Mesendoderm (in vitro differentiated cells): ENCODE data around the gene ATP8A2.

Experiments used
- DNase-seq: peaks from one replicate; pipeline ENCODE4 v3.0.0; 2013
- H2AK5ac ChIP-seq: 2 replicates; pipeline ENCODE4 v1.6.1; 2013; ENCODE audit warnings: low read length, inconsistent platforms
- H2BK120ac ChIP-seq: 2 replicates; pipeline ENCODE4 v1.6.1; 2013; ENCODE audit warnings: low read depth, mild to moderate bottlenecking, low read length, moderate library complexity, mixed read lengths
- H2BK15ac ChIP-seq: replicated peaks from 2 replicates; pipeline ENCODE4 v1.6.1; 2013; ENCODE audit warnings: low read depth, mild to moderate bottlenecking, moderate library complexity
- H2BK5ac ChIP-seq: 2 replicates; pipeline ENCODE4 v1.6.1; 2013; ENCODE audit warnings: low read length, inconsistent platforms
- H3K18ac ChIP-seq: 2 replicates; pipeline ENCODE4 v1.6.1; 2013; ENCODE audit warnings: mild to moderate bottlenecking, low read length, mixed read lengths
- H3K23ac ChIP-seq: one replicate; pipeline ENCODE4 v1.6.1; 2013; ENCODE audit warnings: low read length
- H3K27ac ChIP-seq: 2 replicates; pipeline ENCODE4 v1.5.1; 2013; ENCODE audit warnings: low read depth, mild to moderate bottlenecking, inconsistent platforms, low read length, moderate library complexity
- H3K27me3 ChIP-seq: 2 replicates; pipeline ENCODE4 v1.6.1; 2013; ENCODE audit warnings: low read length, control low read depth, mild to moderate bottlenecking, inconsistent platforms; ENCODE audit not compliant: insufficient read depth, poor library complexity
- H3K36me3 ChIP-seq: 2 replicates; pipeline ENCODE4 v1.6.1; 2013; ENCODE audit warnings: low read length, inconsistent platforms; ENCODE audit not compliant: control insufficient read depth, insufficient read depth
- H3K4ac ChIP-seq: one replicate; pipeline ENCODE4 v1.6.1; 2013; ENCODE audit warnings: low read depth, mild to moderate bottlenecking, low read length, moderate library complexity
- H3K4me1 ChIP-seq: 2 replicates; pipeline ENCODE4 v1.6.1; 2013; ENCODE audit warnings: low read depth, low read length, inconsistent platforms; ENCODE audit not compliant: control insufficient read depth
- H3K4me2 ChIP-seq: 2 replicates; pipeline ENCODE4 v1.6.1; 2013; ENCODE audit warnings: low read length
- H3K4me3 ChIP-seq: 2 replicates; pipeline ENCODE4 v1.5.1; 2013; ENCODE audit warnings: mild to moderate bottlenecking, low read length
- H3K56ac ChIP-seq: one replicate; pipeline ENCODE4 v1.6.1; 2013; ENCODE audit warnings: low read length
- H3K79me1 ChIP-seq: 2 replicates; pipeline ENCODE4 v1.6.1; 2013; ENCODE audit warnings: low read length, inconsistent platforms
- H3K79me2 ChIP-seq: 2 replicates; pipeline ENCODE4 v1.6.1; 2013; ENCODE audit warnings: mild to moderate bottlenecking, low read length; ENCODE audit not compliant: control insufficient read depth, insufficient read depth
- H3K9ac ChIP-seq: 2 replicates; pipeline ENCODE4 v1.6.1; 2013; ENCODE audit warnings: low read length, inconsistent platforms
- H4K5ac ChIP-seq: one replicate; pipeline ENCODE4 v1.6.1; 2013; ENCODE audit warnings: low read length
- H4K8ac ChIP-seq: one replicate; pipeline ENCODE4 v1.6.1; 2013; ENCODE audit warnings: low read depth, mild to moderate bottlenecking, control low read depth, low read length, moderate library complexity
- WGBS: extraction: QIAGEN DNeasy Blood & Tissue Kit; methylation state at CpG from one replicate; pipeline ENCODE4 v1.1.7; 2013; ENCODE audit warnings: low lambda C conversion rate, missing lambda C conversion rate; ENCODE audit not compliant: insufficient coverage; ENCODE audit errors: extremely low coverage; 5-methylcytosine and 5-hydroxymethylcytosine counted together

Gene ATP8A2

DNA sequence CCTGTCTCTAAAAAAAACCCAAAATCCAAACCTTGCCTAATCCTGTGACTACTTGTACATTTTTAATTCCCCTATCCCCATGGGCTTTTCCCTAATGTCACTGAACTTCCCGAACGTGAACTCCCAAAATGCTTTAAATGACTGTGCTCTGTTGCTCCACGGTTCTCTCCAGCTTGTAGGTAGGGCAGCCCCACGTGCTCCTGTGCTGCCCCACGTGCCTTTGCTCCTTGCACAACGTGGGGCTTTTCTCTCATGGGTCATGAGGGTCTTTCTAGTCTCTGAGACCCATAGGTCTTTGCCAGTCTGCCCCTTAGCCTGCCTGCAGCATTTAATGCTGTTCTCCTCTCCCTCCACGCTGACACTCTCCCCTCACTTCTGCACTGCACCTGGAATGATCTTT, 558.0 kb downstream of the ATP8A2 start:
- Histone ChIP-seq H3K4me2 (no peak overlapping the region), H3K79me1 (no peaks in the 10 kb centered on the region), H3K56ac (no peak overlapping the region), H4K5ac (no peak overlapping the region), H3K79me2 (no peaks in the 10 kb centered on the region), H3K36me3 (no peaks in the 10 kb centered on the region), H3K27ac (no peak overlapping the region), H3K9ac (no peak overlapping the region), H3K4ac (no peak overlapping the region), H3K18ac (no peak overlapping the region), H3K23ac (no peak overlapping the region), H3K27me3 (no peaks in the 10 kb centered on the region), H2AK5ac (no peak overlapping the region), H3K4me3 (no peak overlapping the region), H2BK120ac (no peak overlapping the region), H3K4me1 (no peaks in the 10 kb centered on the region), H2BK5ac (no peak overlapping the region), H4K8ac (no peak overlapping the region), H2BK15ac (no peak overlapping the region)
- DNase-seq: no peak
- WGBS: no CpG with 5 or more reads among the region's 7 CpGs

DNA sequence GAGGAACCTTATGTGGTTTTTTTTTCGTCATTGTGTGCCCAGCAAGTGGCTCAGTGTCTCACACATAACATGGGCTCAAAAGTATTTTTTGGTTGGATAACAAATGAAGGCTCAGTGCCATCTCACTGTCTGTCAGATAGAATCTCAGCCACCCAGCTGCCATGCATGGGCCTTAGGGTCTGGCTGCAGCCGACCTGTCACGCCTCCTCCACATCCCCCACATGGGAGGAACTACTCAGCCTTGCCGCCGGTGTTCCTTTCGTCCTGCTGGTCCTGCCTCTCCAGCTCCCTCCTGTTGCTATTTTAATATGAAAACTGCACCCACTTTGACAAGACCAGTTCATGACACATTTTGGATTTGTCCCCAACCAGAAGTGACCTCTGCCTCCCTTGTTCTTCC, 558.9 kb downstream of the ATP8A2 start:
- H4K5ac ChIP-seq: no peak overlapping the region
- H3K23ac ChIP-seq: no peak overlapping the region
- no peaks in the 10 kb centered on the region for H3K79me1 ChIP-seq
- H2BK120ac ChIP-seq: no peak overlapping the region
- H3K36me3 ChIP-seq: no peaks in the 10 kb centered on the region
- H2BK5ac ChIP-seq: no peak overlapping the region
- H3K4me1 ChIP-seq: no peaks in the 10 kb centered on the region
- H4K8ac ChIP-seq: no peak overlapping the region
- no peak overlapping the region for H3K4ac ChIP-seq
- H3K18ac ChIP-seq: no peak overlapping the region
- no peak overlapping the region for H2AK5ac ChIP-seq
- H3K9ac ChIP-seq: no peak overlapping the region
- H3K27me3 ChIP-seq: no peaks in the 10 kb centered on the region
- H3K27ac ChIP-seq: no peak overlapping the region
- H2BK15ac ChIP-seq: no peak overlapping the region
- no peaks in the 10 kb centered on the region for H3K79me2 ChIP-seq
- no peak overlapping the region for H3K4me2 ChIP-seq
- DNase-seq: no peak
- no peak overlapping the region for H3K4me3 ChIP-seq
- H3K56ac ChIP-seq: no peak overlapping the region
- no CpG with 5 or more reads among the region's 6 CpGs for WGBS

DNA sequence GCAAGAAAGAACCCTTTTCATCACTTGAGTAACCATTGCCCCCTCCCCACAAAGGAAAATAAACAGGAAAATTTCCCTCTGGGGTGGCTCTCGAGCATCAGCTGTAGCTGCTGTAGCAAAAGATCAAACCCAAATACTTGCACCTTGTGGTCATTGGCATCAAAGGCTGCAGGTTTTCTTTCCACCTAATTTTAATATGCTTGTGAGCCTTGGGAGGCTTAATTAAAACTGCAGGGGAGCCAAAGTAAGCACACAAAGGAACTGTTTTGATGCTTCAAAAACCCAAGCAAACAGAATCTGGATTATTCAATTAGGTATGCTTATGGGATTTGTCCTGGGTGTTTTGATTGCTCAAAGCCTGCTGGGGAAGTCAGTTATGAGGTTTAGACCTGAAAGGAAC, 560.6 kb downstream of the ATP8A2 start:
- WGBS: no CpG with 5 or more reads among the region's 1 CpG
- Histone ChIP-seq H3K4me3 (no peak overlapping the region), H3K56ac (no peak overlapping the region), H4K8ac (no peak overlapping the region), H3K23ac (no peak overlapping the region), H3K27ac (no peak overlapping the region), H4K5ac (no peak overlapping the region), H2BK15ac (no peak overlapping the region), H2BK120ac (no peak overlapping the region), H2AK5ac (no peak overlapping the region), H3K4me2 (no peak overlapping the region), H3K27me3 (no peaks in the 10 kb centered on the region), H3K9ac (no peak overlapping the region), H3K36me3 (no peaks in the 10 kb centered on the region), H3K18ac (no peak overlapping the region), H3K4ac (no peak overlapping the region), H2BK5ac (no peak overlapping the region), H3K79me2 (no peaks in the 10 kb centered on the region), H3K4me1 (no peaks in the 10 kb centered on the region), H3K79me1 (no peaks in the 10 kb centered on the region)
- DNase-seq: no peak

DNA sequence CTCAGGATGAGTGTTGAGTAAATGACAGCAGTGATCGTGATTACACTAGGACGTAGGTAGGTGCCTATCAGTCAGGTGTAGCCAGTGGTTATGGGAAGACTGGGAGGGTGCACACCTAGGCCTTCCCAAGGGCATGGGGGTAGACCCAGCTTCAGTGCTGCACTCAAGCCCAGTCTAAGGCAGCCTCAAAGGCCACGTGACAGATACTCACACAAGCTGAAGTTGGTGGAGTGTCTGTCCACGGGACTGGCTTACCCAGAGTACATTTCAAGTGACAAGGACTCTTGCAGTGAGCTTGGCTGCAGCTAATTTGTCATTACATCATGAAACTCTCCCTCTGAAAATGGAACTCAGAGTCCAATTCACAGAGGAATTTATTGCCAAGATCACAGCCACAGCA, 561.7 kb downstream of the ATP8A2 start:
- Histone ChIP-seq H3K79me1 (no peaks in the 10 kb centered on the region), H3K4me2 (no peak overlapping the region), H3K4me1 (no peaks in the 10 kb centered on the region), H2BK5ac (no peak overlapping the region), H4K8ac (no peak overlapping the region), H2BK120ac (no peak overlapping the region), H3K4me3 (no peak overlapping the region), H3K79me2 (no peaks in the 10 kb centered on the region), H3K9ac (no peak overlapping the region), H3K27me3 (no peaks in the 10 kb centered on the region), H2BK15ac (no peak overlapping the region), H3K56ac (no peak overlapping the region), H2AK5ac (no peak overlapping the region), H3K4ac (no peak overlapping the region), H4K5ac (no peak overlapping the region), H3K18ac (no peak overlapping the region), H3K23ac (no peak overlapping the region), H3K36me3 (no peaks in the 10 kb centered on the region), H3K27ac (no peak overlapping the region)
- no CpG with 5 or more reads among the region's 4 CpGs for WGBS
- DNase-seq: no peak

DNA sequence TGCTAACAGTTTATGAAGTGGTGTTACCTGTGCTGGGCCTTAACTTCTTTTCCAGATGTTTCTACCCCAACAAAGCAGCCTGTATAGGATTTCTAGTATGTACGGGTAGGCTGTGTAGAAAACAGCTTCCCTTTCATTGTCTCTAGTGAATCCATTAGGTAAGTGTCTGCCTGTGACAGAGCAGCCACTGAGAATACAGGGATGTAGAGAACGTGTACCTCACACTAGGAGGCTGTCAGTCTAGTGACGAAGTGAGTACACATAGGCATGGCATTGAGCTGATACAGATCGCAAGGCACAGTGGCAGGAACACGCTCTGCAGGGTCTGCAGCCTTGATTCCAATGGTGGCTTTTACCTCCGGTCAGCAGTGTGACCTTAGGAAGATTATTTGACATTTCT, 562.4 kb downstream of the ATP8A2 start:
- no peaks in the 10 kb centered on the region for H3K4me1 ChIP-seq
- no peak overlapping the region for H3K23ac ChIP-seq
- H2BK5ac ChIP-seq: no peak overlapping the region
- H2BK120ac ChIP-seq: no peak overlapping the region
- H3K79me2 ChIP-seq: no peaks in the 10 kb centered on the region
- no peak overlapping the region for H2BK15ac ChIP-seq
- no peak overlapping the region for H3K56ac ChIP-seq
- no peaks in the 10 kb centered on the region for H3K36me3 ChIP-seq
- no peak overlapping the region for H4K8ac ChIP-seq
- DNase-seq: no peak
- no peak overlapping the region for H3K4ac ChIP-seq
- no peaks in the 10 kb centered on the region for H3K27me3 ChIP-seq
- no peak overlapping the region for H3K18ac ChIP-seq
- no CpG with 5 or more reads among the region's 6 CpGs for WGBS
- H3K9ac ChIP-seq: no peak overlapping the region
- H3K79me1 ChIP-seq: no peaks in the 10 kb centered on the region
- H3K27ac ChIP-seq: no peak overlapping the region
- H3K4me2 ChIP-seq: no peak overlapping the region
- no peak overlapping the region for H2AK5ac ChIP-seq
- H4K5ac ChIP-seq: no peak overlapping the region
- H3K4me3 ChIP-seq: no peak overlapping the region

DNA sequence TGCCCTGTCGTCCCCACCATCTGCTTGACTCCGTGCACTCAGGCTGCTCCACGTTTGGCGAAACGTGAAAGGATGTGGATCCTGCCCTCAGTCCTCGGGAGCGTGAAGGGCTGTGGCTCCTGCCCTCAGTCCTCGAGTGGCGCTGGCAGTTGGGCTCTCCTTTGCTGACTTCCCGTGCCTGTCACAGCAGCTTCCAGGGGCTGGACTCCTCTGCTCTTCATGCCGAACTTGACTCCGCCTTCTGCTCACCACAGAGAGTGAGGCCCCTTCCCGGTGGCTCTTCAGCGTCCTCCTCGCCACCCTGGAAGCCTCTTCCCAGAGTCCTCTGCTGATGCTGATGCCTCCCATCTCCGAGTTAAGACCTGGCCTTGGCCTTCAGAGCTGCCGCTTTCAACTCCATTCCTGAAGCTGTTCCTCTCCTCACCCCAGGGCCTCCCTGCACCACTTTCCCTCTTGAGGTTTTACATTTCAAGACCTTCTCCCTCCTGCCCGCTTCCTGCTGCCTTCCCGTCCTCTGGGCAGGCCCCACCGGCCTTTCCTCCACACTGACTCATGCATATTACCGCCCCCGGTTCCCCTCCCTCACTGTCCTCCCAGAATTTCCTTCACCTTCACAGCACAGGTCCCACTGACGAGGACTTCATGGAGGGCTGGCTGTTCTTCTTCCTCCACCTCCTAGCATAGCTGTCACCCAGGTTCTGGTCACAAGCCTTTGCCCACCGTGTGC, 568.4 kb downstream of the ATP8A2 start:
- no peak overlapping the region for H4K5ac ChIP-seq
- no CpG with 5 or more reads among the region's 24 CpGs for WGBS
- no peaks in the 10 kb centered on the region for H3K36me3 ChIP-seq
- H2BK5ac ChIP-seq: no peak overlapping the region
- H3K4ac ChIP-seq: no peak overlapping the region
- H3K18ac ChIP-seq: no peak overlapping the region
- H3K56ac ChIP-seq: no peak overlapping the region
- H3K9ac ChIP-seq: no peak overlapping the region
- no peaks in the 10 kb centered on the region for H3K4me1 ChIP-seq
- H3K23ac ChIP-seq: no peak overlapping the region
- H3K27ac ChIP-seq: no peak overlapping the region
- H2BK120ac ChIP-seq: no peak overlapping the region
- H3K27me3 ChIP-seq: no peaks in the 10 kb centered on the region
- no peak overlapping the region for H2BK15ac ChIP-seq
- no peak overlapping the region for H3K4me3 ChIP-seq
- H3K79me2 ChIP-seq: no peaks in the 10 kb centered on the region
- H3K4me2 ChIP-seq: no peak overlapping the region
- H3K79me1 ChIP-seq: no peaks in the 10 kb centered on the region
- DNase-seq: no peak
- H2AK5ac ChIP-seq: no peak overlapping the region
- no peak overlapping the region for H4K8ac ChIP-seq
